SJSA1 (cell line): ENCODE measurements around the gene RCL1. TPM values are rescaled to one million over a fixed set of nuclear protein-coding genes. Genes with fewer than 3 reads are reported as not detected.

Experiments
- DNase-seq, 2 experiments: peaks; one replicate each; pipeline ENCODE4 v3.0.0-alpha.2; 2015 to 2020; ENCODE audit warnings: low spot score in 2 of 2, low read depth in 1 of 2
- H3K27ac ChIP-seq: fragments of 250-450 bp; sonication (Bioruptor Pico); 2 replicates; pipeline ENCODE4 v1.5.1; 2020; ENCODE audit warnings: mild to moderate bottlenecking, moderate library complexity
- H3K27me3 ChIP-seq: fragments of 250-450 bp; sonication (Bioruptor Pico); replicated peaks from 2 replicates; pipeline ENCODE4 v1.5.1; 2020; ENCODE audit warnings: mild to moderate bottlenecking, moderate library complexity
- H3K36me3 ChIP-seq: fragments of 250-450 bp; sonication (Bioruptor Pico); 2 replicates; pipeline ENCODE4 v1.5.1; 2020; ENCODE audit warnings: mild to moderate bottlenecking
- H3K4me1 ChIP-seq: fragments of 250-450 bp; sonication (Bioruptor Pico); replicated peaks from 2 replicates; pipeline ENCODE4 v1.6.1; 2021; ENCODE audit warnings: mild to moderate bottlenecking
- H3K4me3 ChIP-seq: fragments of 250-450 bp; sonication (Bioruptor Pico); 2 replicates; pipeline ENCODE4 v1.5.1; 2020; ENCODE audit warnings: mild to moderate bottlenecking
- H3K9me3 ChIP-seq: fragments of 250-450 bp; sonication (Bioruptor Pico); replicated peaks from 2 replicates; pipeline ENCODE4 v1.5.1; 2020; ENCODE audit warnings: mild to moderate bottlenecking
- total RNA-seq: library from RNA; depleted of rRNA; stranded (reverse); fragments of >200 nt; shearing (Covaris generic); gene quantifications from 2 replicates; pipeline ENCODE4 v1.2.3, GENCODE V29; 2014

Gene RCL1
- total RNA-seq, 1 experiment from 2014 or later = 7.3 TPM

GRCh38 chr9:4832786-4833579, 40.2 kb downstream of the RCL1 start:
- peak; percentile 63 to 77 for DNase-seq
- Histone ChIP-seq H3K9me3 (no peaks in the 10 kb centered on the region), H3K4me3 (no peak overlapping the region), H3K27ac (peak overlapping the region; percentile 75), H3K36me3 (no peaks in the 10 kb centered on the region), H3K4me1 (peaks cover 40% of the 10 kb centered on the region), H3K27me3 (no peaks in the 10 kb centered on the region)

DNA sequence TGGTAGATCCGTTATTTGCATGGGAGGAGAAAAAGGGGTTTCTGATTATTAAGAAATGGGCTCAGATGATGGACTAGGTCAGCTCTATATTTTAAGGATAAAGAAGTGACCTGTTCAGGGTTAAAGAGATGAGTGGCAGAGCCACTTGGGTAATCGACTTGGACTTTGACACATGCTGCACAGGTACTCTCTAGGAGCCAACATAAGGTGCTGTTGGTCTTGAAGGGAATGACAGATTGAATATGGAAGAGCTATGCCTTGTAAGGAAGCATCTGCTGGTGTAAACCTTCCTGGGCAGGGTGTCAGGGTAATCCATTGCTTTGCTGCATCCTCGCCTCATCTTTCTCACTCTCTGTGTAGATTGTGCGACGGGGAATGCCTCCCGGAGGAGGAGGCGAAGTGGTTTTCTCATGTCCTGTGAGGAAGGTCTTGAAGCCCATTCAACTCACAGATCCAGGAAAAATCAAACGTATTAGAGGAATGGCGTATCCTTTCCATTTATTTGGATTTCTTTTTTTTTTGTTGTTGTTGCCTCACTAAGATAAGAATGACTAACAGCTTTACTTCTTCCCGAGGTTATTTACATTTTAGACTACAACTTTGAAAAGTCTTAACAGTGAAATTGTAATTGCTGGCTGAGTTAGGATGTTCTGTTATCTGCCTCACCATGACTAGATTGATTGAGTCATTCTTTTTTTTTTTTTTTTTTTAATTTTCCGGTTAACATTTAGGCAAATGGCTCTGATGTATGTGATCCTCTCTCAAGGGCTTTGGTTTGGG, 41.2 kb downstream of the RCL1 start:
- no peaks in the 10 kb centered on the region for H3K36me3 ChIP-seq
- H3K27ac ChIP-seq = peak overlapping the region; percentile 74
- no peaks in the 10 kb centered on the region for H3K27me3 ChIP-seq
- no peaks in the 10 kb centered on the region for H3K9me3 ChIP-seq
- H3K4me1 ChIP-seq = peaks cover 42% of the 10 kb centered on the region
- no peak overlapping the region for H3K4me3 ChIP-seq
- peak in 1 of 2 experiments; percentile 9 for DNase-seq

- Histone ChIP-seq H3K4me1 (peaks cover 39% of the 10 kb centered on the region), H3K9me3 (no peaks in the 10 kb centered on the region), H3K4me3 (no peak overlapping the region), H3K27me3 (no peaks in the 10 kb centered on the region), H3K36me3 (no peaks in the 10 kb centered on the region), H3K27ac (no peak overlapping the region)
- no peak for DNase-seq
These were observed 43.9 kb downstream of the RCL1 start for GRCh38 chr9:4836676-4837075.

DNA sequence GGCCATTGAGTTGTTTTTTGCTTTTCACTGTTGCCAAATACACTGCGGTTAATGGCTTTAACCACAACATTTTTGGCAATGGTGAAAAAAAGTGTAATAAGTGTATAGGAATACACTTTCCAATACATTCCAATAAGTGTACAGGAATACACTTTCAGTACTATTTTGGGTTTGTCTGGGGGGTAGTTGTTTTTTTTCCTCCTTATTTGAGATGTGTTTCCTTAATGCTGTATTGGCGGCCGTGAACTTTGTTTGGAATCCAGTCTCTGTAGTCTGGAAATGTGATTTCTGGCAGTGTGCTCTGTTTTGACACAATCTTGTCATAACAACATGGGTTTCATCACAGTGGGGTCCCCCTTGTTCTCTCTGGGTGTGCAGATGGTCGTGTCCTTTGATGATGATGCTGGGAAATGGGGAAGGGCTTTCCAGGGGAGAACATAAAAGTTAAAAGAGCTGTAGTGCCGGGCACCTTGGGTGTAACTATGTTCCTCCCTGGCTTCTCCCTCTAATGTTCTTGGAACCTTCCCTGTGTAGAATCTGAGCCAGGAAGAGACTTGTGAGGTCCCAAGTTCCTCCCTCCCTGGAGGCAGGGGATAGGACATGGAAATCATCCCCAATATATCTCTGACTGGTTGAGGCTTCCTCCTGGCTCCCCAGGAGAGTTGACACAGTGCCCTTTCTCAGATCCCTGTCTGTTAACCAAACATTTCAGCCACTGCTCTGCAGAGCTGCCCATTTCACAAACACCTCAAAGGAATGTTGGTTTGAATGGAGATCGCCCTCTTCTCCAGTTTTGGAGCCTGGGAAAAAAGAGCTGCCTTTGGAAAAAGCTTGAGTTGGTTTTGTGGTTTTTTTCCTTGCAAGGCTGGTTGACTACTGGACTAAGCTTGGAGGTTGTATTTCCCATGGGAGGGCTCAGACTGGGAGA, 44.8 kb downstream of the RCL1 start:
- no peaks in the 10 kb centered on the region for H3K27me3 ChIP-seq
- H3K27ac ChIP-seq = peak overlapping the region; percentile 45
- H3K36me3 ChIP-seq = no peaks in the 10 kb centered on the region
- H3K4me1 ChIP-seq = peaks cover 37% of the 10 kb centered on the region
- H3K9me3 ChIP-seq = no peaks in the 10 kb centered on the region
- no peak overlapping the region for H3K4me3 ChIP-seq
- DNase-seq = peak; percentile 52 to 71

GRCh38 chr9:4838189-4838546, 45.4 kb downstream of the RCL1 start:
- Histone ChIP-seq H3K9me3 (no peaks in the 10 kb centered on the region), H3K27me3 (no peaks in the 10 kb centered on the region), H3K27ac (no peak overlapping the region; the same call in 1 of the 2 replicates), H3K4me1 (peaks cover 32% of the 10 kb centered on the region), H3K4me3 (no peak overlapping the region), H3K36me3 (no peaks in the 10 kb centered on the region)
- DNase-seq = no peak

DNA sequence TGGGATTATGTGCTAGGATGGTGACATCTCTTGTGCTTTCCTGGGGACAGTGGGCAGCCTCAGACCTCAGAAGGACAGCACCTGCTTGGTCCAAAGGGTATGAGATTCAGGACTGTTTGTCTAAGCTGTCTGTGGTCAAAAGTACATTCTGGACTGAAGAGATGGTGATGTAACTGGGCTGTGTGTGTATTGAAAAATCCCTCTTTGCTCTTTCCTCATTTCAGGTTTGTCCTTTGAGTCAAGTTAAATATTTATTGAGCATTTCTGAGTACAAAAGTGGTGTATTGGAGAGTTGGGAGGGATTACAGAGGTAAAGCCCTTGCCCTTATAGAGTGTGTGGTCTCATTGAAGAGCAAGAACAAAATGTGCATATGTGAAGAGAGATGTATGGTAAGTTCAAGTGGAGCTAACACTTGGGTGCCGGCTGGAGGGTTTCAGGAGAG, 46.7 kb downstream of the RCL1 start:
- no peak for DNase-seq
- H3K27me3 ChIP-seq = no peaks in the 10 kb centered on the region
- H3K9me3 ChIP-seq = no peaks in the 10 kb centered on the region
- no peak overlapping the region for H3K27ac ChIP-seq
- H3K4me1 ChIP-seq = peaks cover 21% of the 10 kb centered on the region
- H3K4me3 ChIP-seq = no peak overlapping the region
- no peaks in the 10 kb centered on the region for H3K36me3 ChIP-seq

- H3K27ac ChIP-seq = no peak overlapping the region
- H3K36me3 ChIP-seq = no peaks in the 10 kb centered on the region
- H3K4me3 ChIP-seq = no peak overlapping the region
- no peaks in the 10 kb centered on the region for H3K9me3 ChIP-seq
- no peak for DNase-seq
- no peaks in the 10 kb centered on the region for H3K27me3 ChIP-seq
- peaks cover 19% of the 10 kb centered on the region for H3K4me1 ChIP-seq
These were observed 47.3 kb downstream of the RCL1 start for GRCh38 chr9:4840018-4840417.

DNA sequence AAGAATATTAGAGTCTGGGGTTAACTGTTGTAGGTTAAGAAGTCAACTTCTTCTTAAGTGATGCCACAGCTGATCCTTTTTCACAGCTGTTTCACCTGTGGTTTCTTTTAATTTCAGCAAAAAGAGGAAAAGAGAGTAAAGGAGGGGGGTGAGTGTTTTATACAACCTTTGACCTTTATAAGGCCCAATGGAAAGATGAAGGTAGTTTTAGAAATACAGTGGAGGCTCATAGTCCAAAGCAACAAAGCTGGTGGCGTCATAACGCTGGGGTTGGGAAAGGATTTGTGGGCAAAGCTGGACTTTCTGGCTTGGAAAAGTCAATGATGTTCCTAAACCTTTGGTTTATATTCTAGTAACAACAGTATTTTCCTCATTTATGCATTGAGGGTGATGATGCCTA, 49.5 kb downstream of the RCL1 start:
- no peak for DNase-seq
- no peaks in the 10 kb centered on the region for H3K9me3 ChIP-seq

DNA sequence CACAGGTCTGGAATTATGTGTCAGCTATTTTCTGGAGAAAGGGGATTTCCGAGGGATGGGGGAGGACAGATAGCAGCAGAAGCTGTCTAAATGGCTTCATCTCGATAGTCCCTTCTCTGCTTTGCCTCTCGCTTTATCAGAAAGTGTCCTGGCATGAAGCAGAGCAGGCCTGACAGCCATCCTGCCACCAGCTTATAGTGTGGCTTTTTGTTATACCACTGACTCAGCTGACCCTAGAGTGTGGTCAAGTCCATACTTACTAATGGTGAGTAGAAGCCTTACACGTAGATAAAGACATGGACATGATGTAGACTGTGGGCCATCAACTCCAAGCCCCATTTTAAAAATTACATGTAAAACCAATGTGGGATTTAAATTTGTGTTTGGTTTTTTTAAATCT, 50.0 kb downstream of the RCL1 start:
- no peaks in the 10 kb centered on the region for H3K27me3 ChIP-seq
- no peak for DNase-seq
- no peak overlapping the region for H3K27ac ChIP-seq
- H3K4me1 ChIP-seq = peaks cover 6% of the 10 kb centered on the region
- no peak overlapping the region for H3K4me3 ChIP-seq
- H3K9me3 ChIP-seq = no peaks in the 10 kb centered on the region
- H3K36me3 ChIP-seq = no peaks in the 10 kb centered on the region

More for the DNA sequence above, 49.5 kb downstream of the RCL1 start:
- H3K36me3 ChIP-seq = no peaks in the 10 kb centered on the region
- H3K27me3 ChIP-seq = no peaks in the 10 kb centered on the region
- no peak overlapping the region for H3K4me3 ChIP-seq
- H3K27ac ChIP-seq = no peak overlapping the region
- H3K4me1 ChIP-seq = peaks cover 11% of the 10 kb centered on the region

- H3K36me3 ChIP-seq = no peaks in the 10 kb centered on the region
- no peaks in the 10 kb centered on the region for H3K27me3 ChIP-seq
- no peaks in the 10 kb centered on the region for H3K9me3 ChIP-seq
- H3K4me1 ChIP-seq = no peaks in the 10 kb centered on the region
- no peak overlapping the region for H3K4me3 ChIP-seq
- H3K27ac ChIP-seq = no peak overlapping the region
- DNase-seq = no peak
These were observed 51.5 kb downstream of the RCL1 start for GRCh38 chr9:4844056-4844838.

DNA sequence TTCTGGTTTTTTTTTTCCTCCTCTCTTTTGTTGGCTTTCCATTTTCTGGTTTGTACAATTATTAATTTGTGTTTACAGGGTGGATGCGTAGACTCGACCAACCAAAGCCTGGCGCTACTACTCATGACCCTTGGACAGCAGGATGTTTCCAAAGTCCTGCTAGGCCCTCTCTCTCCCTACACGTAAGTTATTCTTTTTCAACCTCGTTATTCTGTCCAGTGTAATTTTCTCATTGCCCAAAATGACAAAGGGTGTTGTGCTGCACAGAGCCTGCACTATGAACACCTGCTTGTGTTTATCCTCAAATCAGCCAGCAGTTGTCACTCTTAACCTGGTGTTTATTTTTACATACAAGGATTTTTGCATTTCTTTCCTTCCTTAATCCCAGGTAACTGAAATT, 56.6 kb downstream of the RCL1 start:
- Histone ChIP-seq H3K27ac (no peak overlapping the region), H3K36me3 (no peaks in the 10 kb centered on the region), H3K4me3 (no peak overlapping the region), H3K27me3 (no peaks in the 10 kb centered on the region), H3K9me3 (no peaks in the 10 kb centered on the region), H3K4me1 (no peaks in the 10 kb centered on the region; the same call in 1 of the 2 replicates)
- DNase-seq = no peak

DNA sequence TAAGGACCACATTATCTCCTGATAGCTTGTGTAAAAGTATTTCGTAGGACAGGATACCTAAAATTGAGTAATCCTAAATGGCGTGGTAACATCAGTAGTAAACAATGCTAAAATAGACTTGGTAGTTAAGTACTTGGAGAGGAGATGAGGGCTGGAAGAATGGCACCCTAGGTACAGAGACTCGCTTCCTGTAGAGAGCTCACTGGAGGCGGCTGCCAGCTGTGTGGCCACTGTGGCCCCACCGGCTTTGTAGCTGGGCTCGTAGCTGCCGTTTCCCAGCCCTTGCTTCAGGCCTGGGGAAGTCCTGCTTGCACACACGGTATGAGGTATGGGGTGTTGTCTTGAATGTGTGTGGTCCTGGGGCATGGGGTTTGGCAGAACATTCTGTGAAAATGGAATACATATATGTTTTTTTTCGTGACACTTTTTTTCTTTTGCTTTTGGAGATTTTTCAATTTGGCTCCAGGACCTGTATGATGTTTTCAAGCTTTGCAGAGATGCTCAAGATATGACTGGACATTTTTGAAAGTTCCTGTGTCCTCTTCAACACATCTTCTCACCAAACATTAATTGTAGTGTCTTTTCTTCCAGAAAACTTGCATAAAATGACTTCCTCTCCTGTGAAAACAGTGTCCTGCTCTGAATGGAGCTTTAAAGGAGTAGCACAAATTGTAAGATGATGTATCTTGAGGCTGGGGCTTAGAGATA, 58.0 kb downstream of the RCL1 start:
- Histone ChIP-seq H3K4me1 (no peaks in the 10 kb centered on the region; the same call in 1 of the 2 replicates), H3K4me3 (no peak overlapping the region), H3K27me3 (no peaks in the 10 kb centered on the region), H3K27ac (no peak overlapping the region), H3K9me3 (no peaks in the 10 kb centered on the region), H3K36me3 (no peaks in the 10 kb centered on the region)
- peak in 1 of 2 experiments; percentile 5 for DNase-seq
